Panc1 (cell line): ENCODE data around the gene DTNB.

Source experiments
- CTCF ChIP-seq: fragments of 450-650 bp; IDR thresholded peaks from 2 replicates; pipeline ENCODE4 v1.5.1; 2017; ENCODE audit warnings: mild to moderate bottlenecking
- POLR2AphosphoS5 ChIP-seq: IDR thresholded peaks from 2 replicates; pipeline ENCODE4 v1.6.1; 2012; ENCODE audit warnings: mild to moderate bottlenecking, low read depth, low read length, moderate library complexity
- REST ChIP-seq, 2 experiments: IDR thresholded peaks; 2 replicates each; pipeline ENCODE4 v1.6.1; 2011 to 2012; ENCODE audit warnings: low read depth in 2 of 2, control low read depth in 1 of 2, low read length in 1 of 2, mild to moderate bottlenecking in 1 of 2, moderate library complexity in 1 of 2; ENCODE audit not compliant: insufficient read depth in 1 of 2

GRCh38 chr2:25435421-25435820 is 238.0 kb downstream of the DTNB start:
- TF ChIP-seq POLR2AphosphoS5 (no peak), CTCF (no peak), REST (IDR thresholded peaks at IDR 0.05; ENCODE audit: insufficient read depth in 1 of 2, low read depth in 2 of 2, low read length in 1 of 2) (no peak)
